Measurements from ENCODE around the gene CDK19.
A peak's percentile ranks its signal among the peaks of the same experiment; 100 is the strongest.

The CDK19 gene

GRCh38 chr6:110690916-110691315 is 124.4 kb downstream of the CDK19 start:
- no peak overlapping the region for H3K4me3 ChIP-seq (ENCODE audit: low read depth, low read length)
- TF ChIP-seq, protein P1, sequence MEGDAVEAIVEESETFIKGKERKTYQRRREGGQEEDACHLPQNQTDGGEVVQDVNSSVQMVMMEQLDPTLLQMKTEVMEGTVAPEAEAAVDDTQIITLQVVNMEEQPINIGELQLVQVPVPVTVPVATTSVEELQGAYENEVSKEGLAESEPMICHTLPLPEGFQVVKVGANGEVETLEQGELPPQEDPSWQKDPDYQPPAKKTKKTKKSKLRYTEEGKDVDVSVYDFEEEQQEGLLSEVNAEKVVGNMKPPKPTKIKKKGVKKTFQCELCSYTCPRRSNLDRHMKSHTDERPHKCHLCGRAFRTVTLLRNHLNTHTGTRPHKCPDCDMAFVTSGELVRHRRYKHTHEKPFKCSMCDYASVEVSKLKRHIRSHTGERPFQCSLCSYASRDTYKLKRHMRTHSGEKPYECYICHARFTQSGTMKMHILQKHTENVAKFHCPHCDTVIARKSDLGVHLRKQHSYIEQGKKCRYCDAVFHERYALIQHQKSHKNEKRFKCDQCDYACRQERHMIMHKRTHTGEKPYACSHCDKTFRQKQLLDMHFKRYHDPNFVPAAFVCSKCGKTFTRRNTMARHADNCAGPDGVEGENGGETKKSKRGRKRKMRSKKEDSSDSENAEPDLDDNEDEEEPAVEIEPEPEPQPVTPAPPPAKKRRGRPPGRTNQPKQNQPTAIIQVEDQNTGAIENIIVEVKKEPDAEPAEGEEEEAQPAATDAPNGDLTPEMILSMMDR (IDR thresholded peaks at IDR 0.05; ENCODE audit: borderline replicate concordance, insufficient read depth, low read depth, low read length), result no peak

DNA sequence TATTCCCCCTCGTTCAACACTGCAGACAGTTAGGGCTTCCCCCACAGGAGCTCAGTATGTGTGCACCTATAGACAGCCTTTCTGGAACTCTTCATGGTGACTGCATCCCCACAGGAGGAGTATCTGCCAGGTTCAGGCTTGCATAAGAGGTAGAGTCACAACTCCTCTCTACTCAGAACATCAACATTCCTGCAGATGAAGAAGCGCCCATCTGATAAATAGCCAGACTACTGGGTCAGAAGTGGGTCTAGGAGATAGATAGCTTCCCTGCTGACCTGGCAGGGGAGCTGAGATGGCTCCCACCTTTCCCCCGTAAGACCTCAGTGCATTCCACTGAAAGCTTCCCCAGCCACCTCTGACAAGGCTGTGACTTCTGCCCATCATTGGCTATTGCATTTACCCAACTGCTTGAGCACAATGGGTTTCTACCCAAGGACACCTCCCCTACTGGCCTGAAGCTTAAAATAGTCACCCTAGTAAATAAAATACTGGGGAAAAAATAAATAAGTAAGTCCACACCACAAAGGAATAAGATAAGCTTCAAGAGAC is 125.1 kb downstream of the CDK19 start:
- TF ChIP-seq, protein P1 (IDR thresholded peaks at IDR 0.05; ENCODE audit: borderline replicate concordance, insufficient read depth, low read depth, low read length), result no peak
- no peak overlapping the region for H3K4me3 ChIP-seq (ENCODE audit: low read depth, low read length)

DNA sequence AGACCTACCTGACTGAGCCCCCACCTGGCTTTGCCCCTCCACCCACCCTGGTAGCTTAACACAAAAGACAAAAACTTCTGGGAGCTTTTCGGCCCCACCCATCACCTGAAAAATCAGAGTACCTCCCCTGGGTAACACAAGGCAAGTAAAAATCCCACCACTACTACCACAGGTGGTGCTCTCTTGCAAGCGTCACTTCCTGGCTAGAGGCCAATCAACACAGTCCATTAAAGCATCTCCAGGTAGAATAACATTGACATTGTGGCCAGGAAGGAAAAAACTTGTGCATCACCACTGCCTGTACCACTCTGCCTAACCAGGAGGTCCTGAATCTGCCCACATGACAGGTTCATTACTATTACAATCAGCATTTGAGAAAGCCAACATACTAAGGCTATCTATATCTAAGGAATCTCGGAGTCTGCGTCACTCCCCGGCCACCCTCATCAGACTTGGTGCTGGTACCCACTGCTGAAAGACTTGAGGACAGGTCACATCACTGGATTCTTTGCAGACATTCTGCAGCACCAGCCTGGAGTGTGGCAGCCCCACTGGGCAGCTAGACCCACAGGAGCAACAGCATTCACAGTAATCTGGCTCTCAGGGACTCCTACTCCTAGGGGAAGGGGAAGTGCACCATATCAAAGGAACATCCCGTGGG is 125.9 kb downstream of the CDK19 start:
- H3K4me3 ChIP-seq (ENCODE audit: low read depth, low read length), result no peak overlapping the region
- TF ChIP-seq, protein P1 (IDR thresholded peaks at IDR 0.05; ENCODE audit: borderline replicate concordance, insufficient read depth, low read depth, low read length), result no peak

- no peak overlapping the region for H3K4me3 ChIP-seq (ENCODE audit: low read depth, low read length)
- TF ChIP-seq, protein P1 (IDR thresholded peaks at IDR 0.05; ENCODE audit: borderline replicate concordance, insufficient read depth, low read depth, low read length), result no peak
These were observed 126.5 kb downstream of the CDK19 start for GRCh38 chr6:110688661-110689268.

DNA sequence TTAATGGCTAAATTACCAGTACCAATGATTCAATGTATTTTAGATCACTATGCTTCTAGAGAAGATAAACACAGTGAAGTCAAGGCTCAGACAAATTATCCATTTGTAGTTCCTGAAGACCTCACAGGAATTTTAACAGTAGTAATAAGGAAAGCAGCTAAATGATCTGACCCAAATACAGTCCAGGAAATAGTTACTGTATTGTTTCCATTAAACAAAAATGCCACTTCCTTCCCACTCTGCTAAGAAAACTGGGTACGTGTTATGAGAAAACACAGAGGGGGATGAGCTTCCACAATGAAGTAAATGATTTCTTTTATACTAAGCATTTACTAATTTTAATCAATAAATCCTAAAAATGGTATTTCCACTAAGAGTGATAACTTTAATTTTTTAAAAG is 127.9 kb downstream of the CDK19 start:
- H3K4me3 ChIP-seq (ENCODE audit: low read depth, low read length), result no peak overlapping the region
- TF ChIP-seq, protein P1 (IDR thresholded peaks at IDR 0.05; ENCODE audit: borderline replicate concordance, insufficient read depth, low read depth, low read length), result no peak

DNA sequence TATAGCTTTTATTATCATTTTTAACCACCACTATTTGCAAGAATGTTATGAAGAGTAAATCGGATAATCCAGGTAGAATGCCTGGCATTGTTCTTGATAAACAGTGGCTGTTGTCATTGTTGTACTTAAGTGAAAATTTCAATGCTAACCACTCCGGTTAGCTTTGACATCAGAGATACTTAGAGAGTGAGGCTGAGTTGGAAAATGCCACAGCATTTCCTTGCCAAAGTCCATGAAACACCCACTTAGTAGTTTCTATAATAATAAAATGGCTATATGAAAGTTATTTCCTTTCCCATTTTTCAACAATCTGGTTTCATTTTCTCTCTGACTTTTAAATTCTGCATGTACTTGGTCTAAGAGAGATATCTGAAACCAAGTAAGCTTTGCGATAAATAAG is 132.0 kb downstream of the CDK19 start:
- no peak overlapping the region for H3K4me3 ChIP-seq (ENCODE audit: low read depth, low read length)
- TF ChIP-seq, protein P1 (IDR thresholded peaks at IDR 0.05; ENCODE audit: borderline replicate concordance, insufficient read depth, low read depth, low read length), result no peak

GRCh38 chr6:110682460-110682853 is 132.8 kb downstream of the CDK19 start:
- H3K4me3 ChIP-seq (ENCODE audit: low read depth, low read length), result no peak overlapping the region
- TF ChIP-seq, protein P1 (IDR thresholded peaks at IDR 0.05; ENCODE audit: borderline replicate concordance, insufficient read depth, low read depth, low read length), result peak; percentile 37; the same call in 1 of the 2 replicates
